GM18858 (cell line): Measurements from ENCODE around the gene FAM78A.
"Not testable (repeated sequence)": the region's sequence is repeated elsewhere in the genome, so short reads cannot be mapped to it uniquely, and the experiment has no call there.

Experiments used
- ATAC-seq: cut with Tn5 transposase; IDR thresholded peaks from one replicate; pipeline ENCODE4 v1.9.1; 2021; ENCODE audit not compliant: unreplicated experiment

The FAM78A gene

DNA sequence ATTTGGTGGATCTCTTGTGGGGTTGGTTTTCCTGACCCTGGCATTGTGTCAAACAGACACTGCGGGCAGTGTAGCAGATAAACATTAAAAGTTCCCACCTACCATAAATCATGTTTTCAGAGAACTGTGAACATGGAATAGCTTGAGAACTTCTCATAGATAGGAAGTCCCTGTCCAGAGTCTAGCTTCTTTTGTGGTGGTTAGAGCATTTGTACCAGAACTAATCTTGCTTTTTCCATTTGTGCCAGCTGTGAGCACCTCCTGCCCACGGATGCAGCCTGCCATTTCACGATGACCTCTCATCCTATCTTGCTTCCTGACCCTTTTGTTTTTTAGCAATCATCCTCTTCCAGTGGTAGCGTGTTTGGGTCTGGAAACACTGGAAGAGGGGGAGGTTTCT lies 61.4 kb downstream of the FAM78A start:
- ATAC-seq, result no peak

DNA sequence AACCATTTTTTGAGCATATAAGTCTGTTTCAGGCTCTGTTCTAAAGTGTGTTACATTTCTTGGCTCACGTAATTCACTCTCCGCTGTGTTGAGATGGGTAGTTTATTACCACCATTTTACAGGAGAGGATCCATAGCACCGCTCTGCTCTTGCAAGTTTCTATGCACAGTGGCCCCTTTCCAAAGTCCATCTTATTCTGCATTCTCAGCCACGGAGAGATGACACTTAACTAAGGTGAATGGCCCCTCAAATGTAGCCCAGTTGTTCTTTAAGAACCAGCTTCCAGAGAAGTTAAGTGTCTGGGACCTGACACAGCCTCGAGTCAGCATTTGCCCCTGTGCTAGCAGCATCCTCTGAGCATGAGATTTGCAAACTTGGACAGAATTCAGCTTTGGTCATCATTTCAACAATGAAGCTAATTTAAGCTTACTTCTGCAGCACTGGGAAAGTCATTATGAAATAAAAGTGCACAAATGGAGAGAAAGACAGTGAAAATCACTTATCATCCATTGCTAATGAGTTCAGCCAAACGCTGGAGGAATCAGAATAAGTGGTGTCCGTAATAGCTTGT lies 61.9 kb downstream of the FAM78A start:
- ATAC-seq, result no peak

DNA sequence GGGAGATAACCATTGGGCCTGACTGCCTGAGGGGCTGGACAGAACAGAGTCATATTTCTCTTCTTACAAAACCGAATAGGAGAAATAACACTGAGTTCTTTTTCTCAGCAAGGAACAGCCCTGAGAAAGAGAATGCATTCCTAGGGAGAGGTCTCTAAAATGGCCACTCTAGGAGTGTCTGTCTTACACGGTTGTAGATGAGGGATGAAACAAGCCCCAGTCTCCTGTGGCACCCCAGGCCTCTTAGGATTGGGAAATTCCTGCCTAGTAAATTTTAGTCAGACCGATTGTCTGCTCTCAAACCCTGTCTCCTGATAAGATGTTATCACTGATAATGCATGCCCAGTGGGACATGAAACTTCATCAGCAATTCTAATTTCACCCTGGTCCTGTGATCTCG lies 64.4 kb downstream of the FAM78A start:
- ATAC-seq, result not testable (repeated sequence)
